K562 (cell line): Measurements from ENCODE around the gene SCRN2. TPM values are rescaled to one million over a fixed set of nuclear protein-coding genes. Genes with fewer than 3 reads are reported as not detected.

ENCODE experiments used
- polyA plus RNA-seq, 8 experiments: library from polyadenylated mRNA; depleted of rRNA in 4 of 8; stranded (reverse) in 5 of 8; unstranded in 3 of 8; fragments of >200 nt; fragmentation: Nextera tagmentation in 2 of 8; fragmentation: Illumina TruSeq in 1 of 8; extraction: Ambion mirVana in 2 of 8; extraction: Trizol in 1 of 8; gene quantifications; 2 replicates each; pipeline versions ENCODE4 v1.2.1 to v1.2.3, GENCODE V29; 2011 to 2014; ENCODE audit warnings: inconsistent platforms in 1 of 8, missing spikeins in 1 of 8
- total RNA-seq, 7 experiments: library from RNA; depleted of rRNA in 6 of 7; stranded (reverse); fragments of >200 nt in 6 of 7; fragmentation: Illumina TruSeq in 2 of 7; extraction: Trizol in 2 of 7; gene quantifications; 2 replicates each; pipeline versions ENCODE4 v1.2.1 to v1.2.3, GENCODE V29; 2011 to 2021; ENCODE audit warnings: low replicate concordance in 1 of 7

SCRN2 gene
- total and polyA plus RNA-seq, 9 of the 15 experiments (the other 6 are each of a cell fraction or from before 2014, with no cell fraction given), result 0.25 to 32.9 (median 13.6) TPM

Other genes starting within 250 kb of the SCRN2 start
Only the 7 nearest of the 13 such genes appear.
- gene TBX21, start 108.0 kb downstream of the SCRN2 start, total RNA-seq (2014; rRNA removed), result not detected in 2 replicates
- gene TBX21, start 108.0 kb downstream of the SCRN2 start, total RNA-seq (2014; rRNA removed; fragmentation: Illumina TruSeq; extraction: Trizol), result not detected in 2 replicates
- not detected in 2 replicates for gene TBX21, start 108.0 kb downstream of the SCRN2 start, total RNA-seq (2015; rRNA removed; fragmentation: Illumina TruSeq; extraction: Trizol)
- 0.07 and 0.18 TPM in 2 replicates for gene TBX21, start 108.0 kb downstream of the SCRN2 start, total RNA-seq (2021)
- not detected in 2 replicates for gene TBX21, start 108.0 kb downstream of the SCRN2 start, polyA plus RNA-seq (2011; rRNA removed)
- gene TBX21, start 108.0 kb downstream of the SCRN2 start, polyA plus RNA-seq (2014; fragmentation: Illumina TruSeq; extraction: Trizol), result not detected in 2 replicates
- not detected for gene TBX21, start 108.0 kb downstream of the SCRN2 start, polyA plus RNA-seq (2014; fragmentation: Nextera tagmentation; extraction: Ambion mirVana)
- not detected in 2 replicates for gene TBX21, start 108.0 kb downstream of the SCRN2 start, polyA plus RNA-seq (2014; rRNA removed)
- gene OSBPL7, start 19.5 kb downstream of the SCRN2 start, total RNA-seq (2014; rRNA removed), result 6.1 and 7.3 TPM in 2 replicates
- gene OSBPL7, start 19.5 kb downstream of the SCRN2 start, total RNA-seq (2014; rRNA removed; fragmentation: Illumina TruSeq; extraction: Trizol), result 2.4 and 2.9 TPM in 2 replicates
- 5.8 and 6.7 TPM in 2 replicates for gene OSBPL7, start 19.5 kb downstream of the SCRN2 start, total RNA-seq (2015; rRNA removed; fragmentation: Illumina TruSeq; extraction: Trizol)
- 11.5 and 11.9 TPM in 2 replicates for gene OSBPL7, start 19.5 kb downstream of the SCRN2 start, total RNA-seq (2021)
- 5.3 and 15.3 TPM in 2 replicates for gene OSBPL7, start 19.5 kb downstream of the SCRN2 start, polyA plus RNA-seq (2011; rRNA removed)
- 5.9 and 7.7 TPM in 2 replicates for gene OSBPL7, start 19.5 kb downstream of the SCRN2 start, polyA plus RNA-seq (2014; fragmentation: Illumina TruSeq; extraction: Trizol)
- gene OSBPL7, start 19.5 kb downstream of the SCRN2 start, polyA plus RNA-seq (2014; fragmentation: Nextera tagmentation; extraction: Ambion mirVana), result under 1 TPM; 0.32 to 0.48 TPM
- gene OSBPL7, start 19.5 kb downstream of the SCRN2 start, polyA plus RNA-seq (2014; rRNA removed), result 9.7 and 9.8 TPM in 2 replicates
- gene MRPL10, start 9.7 kb downstream of the SCRN2 start, total RNA-seq (2014; rRNA removed), result 68.6 and 83.9 TPM in 2 replicates
- 46.9 and 50.2 TPM in 2 replicates for gene MRPL10, start 9.7 kb downstream of the SCRN2 start, total RNA-seq (2014; rRNA removed; fragmentation: Illumina TruSeq; extraction: Trizol)
- gene MRPL10, start 9.7 kb downstream of the SCRN2 start, total RNA-seq (2015; rRNA removed; fragmentation: Illumina TruSeq; extraction: Trizol), result 52.3 and 53.1 TPM in 2 replicates
- gene MRPL10, start 9.7 kb downstream of the SCRN2 start, total RNA-seq (2021), result 71.2 and 82.9 TPM in 2 replicates
- gene MRPL10, start 9.7 kb downstream of the SCRN2 start, polyA plus RNA-seq (2011; rRNA removed), result 67.3 and 101 TPM in 2 replicates
- 105 and 108 TPM in 2 replicates for gene MRPL10, start 9.7 kb downstream of the SCRN2 start, polyA plus RNA-seq (2014; fragmentation: Illumina TruSeq; extraction: Trizol)
- gene MRPL10, start 9.7 kb downstream of the SCRN2 start, polyA plus RNA-seq (2014; fragmentation: Nextera tagmentation; extraction: Ambion mirVana), result 10 to 100 TPM; 27.8 to 47.8 TPM
- 67.4 and 83.9 TPM in 2 replicates for gene MRPL10, start 9.7 kb downstream of the SCRN2 start, polyA plus RNA-seq (2014; rRNA removed)
- gene LRRC46, start 9.6 kb downstream of the SCRN2 start, total RNA-seq (2014; rRNA removed), result 0.37 TPM in 1 of 2 replicates, not detected in the other
- 0.22 and 0.40 TPM in 2 replicates for gene LRRC46, start 9.6 kb downstream of the SCRN2 start, total RNA-seq (2014; rRNA removed; fragmentation: Illumina TruSeq; extraction: Trizol)
- 0.47 and 0.64 TPM in 2 replicates for gene LRRC46, start 9.6 kb downstream of the SCRN2 start, total RNA-seq (2015; rRNA removed; fragmentation: Illumina TruSeq; extraction: Trizol)
- 0.73 and 1.0 TPM in 2 replicates for gene LRRC46, start 9.6 kb downstream of the SCRN2 start, total RNA-seq (2021)
- 0.59 and 0.72 TPM in 2 replicates for gene LRRC46, start 9.6 kb downstream of the SCRN2 start, polyA plus RNA-seq (2011; rRNA removed)
- gene LRRC46, start 9.6 kb downstream of the SCRN2 start, polyA plus RNA-seq (2014; fragmentation: Illumina TruSeq; extraction: Trizol), result 1.4 and 1.9 TPM in 2 replicates
- gene LRRC46, start 9.6 kb downstream of the SCRN2 start, polyA plus RNA-seq (2014; fragmentation: Nextera tagmentation; extraction: Ambion mirVana), result under 1 TPM; 0.39 TPM
- 0.53 and 1.4 TPM in 2 replicates for gene LRRC46, start 9.6 kb downstream of the SCRN2 start, polyA plus RNA-seq (2014; rRNA removed)
- gene SP6, start 9.9 kb upstream of the SCRN2 start, total RNA-seq (2014; rRNA removed), result 2.2 TPM in 2 replicates
- gene SP6, start 9.9 kb upstream of the SCRN2 start, total RNA-seq (2014; rRNA removed; fragmentation: Illumina TruSeq; extraction: Trizol), result 1.6 and 2.0 TPM in 2 replicates
- gene SP6, start 9.9 kb upstream of the SCRN2 start, total RNA-seq (2015; rRNA removed; fragmentation: Illumina TruSeq; extraction: Trizol), result 1.1 TPM in 2 replicates
- gene SP6, start 9.9 kb upstream of the SCRN2 start, total RNA-seq (2021), result 6.9 and 7.9 TPM in 2 replicates
- 5.2 and 5.5 TPM in 2 replicates for gene SP6, start 9.9 kb upstream of the SCRN2 start, polyA plus RNA-seq (2011; rRNA removed)
- 2.9 and 4.1 TPM in 2 replicates for gene SP6, start 9.9 kb upstream of the SCRN2 start, polyA plus RNA-seq (2014; fragmentation: Illumina TruSeq; extraction: Trizol)
- under 1 TPM; 0.11 TPM for gene SP6, start 9.9 kb upstream of the SCRN2 start, polyA plus RNA-seq (2014; fragmentation: Nextera tagmentation; extraction: Ambion mirVana)
- 4.6 and 4.7 TPM in 2 replicates for gene SP6, start 9.9 kb upstream of the SCRN2 start, polyA plus RNA-seq (2014; rRNA removed)
- gene SP2, start 55.0 kb upstream of the SCRN2 start, total RNA-seq (2014; rRNA removed), result 2.1 and 2.8 TPM in 2 replicates
- 1.5 and 2.3 TPM in 2 replicates for gene SP2, start 55.0 kb upstream of the SCRN2 start, total RNA-seq (2014; rRNA removed; fragmentation: Illumina TruSeq; extraction: Trizol)
- 1.4 and 1.5 TPM in 2 replicates for gene SP2, start 55.0 kb upstream of the SCRN2 start, total RNA-seq (2015; rRNA removed; fragmentation: Illumina TruSeq; extraction: Trizol)
- 15.9 and 17.4 TPM in 2 replicates for gene SP2, start 55.0 kb upstream of the SCRN2 start, total RNA-seq (2021)
- 2.3 and 5.0 TPM in 2 replicates for gene SP2, start 55.0 kb upstream of the SCRN2 start, polyA plus RNA-seq (2011; rRNA removed)
- 19.1 and 22.3 TPM in 2 replicates for gene SP2, start 55.0 kb upstream of the SCRN2 start, polyA plus RNA-seq (2014; fragmentation: Illumina TruSeq; extraction: Trizol)
- under 1 TPM; 0.77 to 0.88 TPM for gene SP2, start 55.0 kb upstream of the SCRN2 start, polyA plus RNA-seq (2014; fragmentation: Nextera tagmentation; extraction: Ambion mirVana)
- 6.1 and 6.5 TPM in 2 replicates for gene SP2, start 55.0 kb upstream of the SCRN2 start, polyA plus RNA-seq (2014; rRNA removed)
- 25.5 and 30.9 TPM in 2 replicates for gene PNPO, start 100.3 kb upstream of the SCRN2 start, total RNA-seq (2014; rRNA removed)
- 27.4 and 27.7 TPM in 2 replicates for gene PNPO, start 100.3 kb upstream of the SCRN2 start, total RNA-seq (2014; rRNA removed; fragmentation: Illumina TruSeq; extraction: Trizol)
- 24.8 and 28.2 TPM in 2 replicates for gene PNPO, start 100.3 kb upstream of the SCRN2 start, total RNA-seq (2015; rRNA removed; fragmentation: Illumina TruSeq; extraction: Trizol)
- 39.0 and 41.5 TPM in 2 replicates for gene PNPO, start 100.3 kb upstream of the SCRN2 start, total RNA-seq (2021)
- gene PNPO, start 100.3 kb upstream of the SCRN2 start, polyA plus RNA-seq (2011; rRNA removed), result 29.2 and 35.5 TPM in 2 replicates
- gene PNPO, start 100.3 kb upstream of the SCRN2 start, polyA plus RNA-seq (2014; fragmentation: Illumina TruSeq; extraction: Trizol), result 29.6 and 35.5 TPM in 2 replicates
- gene PNPO, start 100.3 kb upstream of the SCRN2 start, polyA plus RNA-seq (2014; fragmentation: Nextera tagmentation; extraction: Ambion mirVana), result 10 to 100 TPM; 16.6 to 23.1 TPM
- 23.4 and 24.9 TPM in 2 replicates for gene PNPO, start 100.3 kb upstream of the SCRN2 start, polyA plus RNA-seq (2014; rRNA removed)